Smooth muscle cell (in vitro differentiated cells): ENCODE data around the gene TMED1. TPM values are rescaled to one million over a fixed set of nuclear protein-coding genes. Genes with fewer than 3 reads are reported as not detected.
"Not testable (repeated sequence)": the region's sequence is repeated elsewhere in the genome, so short reads cannot be mapped to it uniquely, and the experiment has no call there.

Experiments used
- DNase-seq: peaks from one replicate; lab custom pipeline; 2025; ENCODE audit not compliant: unreplicated experiment; lab: John Stamatoyannopoulos, UW
- H2AFZ ChIP-seq: fragments of 200-600 bp; sonication (generic); 2 replicates; pipeline ENCODE4 v1.6.0; 2016; ENCODE audit warnings: antibody characterized with exemption, low read depth, mild to moderate bottlenecking
- H3F3A ChIP-seq: fragments of 200-600 bp; sonication (generic); 2 replicates; pipeline ENCODE4 v1.6.0; 2017; ENCODE audit warnings: antibody characterized with exemption, low read depth
- H3K27ac ChIP-seq: fragments of 200-600 bp; sonication (generic); 2 replicates; pipeline ENCODE4 v1.5.1; 2016; ENCODE audit warnings: low read depth, mild to moderate bottlenecking
- H3K27me3 ChIP-seq: fragments of 200-600 bp; sonication (generic); 2 replicates; pipeline ENCODE4 v1.6.1; 2016; ENCODE audit warnings: low read depth, mild to moderate bottlenecking
- H3K36me3 ChIP-seq: fragments of 200-600 bp; sonication (generic); 2 replicates; pipeline ENCODE4 v1.5.1; 2016; ENCODE audit warnings: low read depth
- H3K4me1 ChIP-seq: fragments of 200-600 bp; sonication (generic); 2 replicates; pipeline ENCODE4 v1.5.1; 2016; ENCODE audit warnings: low read depth
- H3K4me2 ChIP-seq: fragments of 200-600 bp; sonication (generic); 2 replicates; pipeline ENCODE4 v1.6.0; 2016; ENCODE audit warnings: mild to moderate bottlenecking
- H3K4me3 ChIP-seq: fragments of 200-600 bp; sonication (generic); 2 replicates; pipeline ENCODE4 v1.5.1; 2016; ENCODE audit warnings: mild to moderate bottlenecking
- H3K79me2 ChIP-seq: fragments of 200-600 bp; sonication (generic); 2 replicates; pipeline ENCODE4 v1.6.0; 2016; ENCODE audit warnings: low read depth, mild to moderate bottlenecking
- H3K9ac ChIP-seq: fragments of 200-600 bp; sonication (generic); 2 replicates; pipeline ENCODE4 v1.6.0; 2016; ENCODE audit warnings: low read depth
- H3K9me3 ChIP-seq: fragments of 200-600 bp; sonication (generic); replicated peaks from 2 replicates; pipeline ENCODE4 v1.5.1; 2016; ENCODE audit warnings: low read depth
- H4K20me1 ChIP-seq: fragments of 200-600 bp; sonication (generic); 2 replicates; pipeline ENCODE4 v1.6.0; 2016; ENCODE audit warnings: low read depth
- CTCF ChIP-seq: fragments of 200-600 bp; sonication (generic); IDR thresholded peaks from 2 replicates; pipeline ENCODE4 v1.5.1; 2017; ENCODE audit warnings: borderline replicate concordance, mild to moderate bottlenecking, antibody characterized with exemption; ENCODE audit not compliant: insufficient read depth, poor library complexity, severe bottlenecking
- WGBS: methylation state at CpG from one replicate; pipeline ENCODE4 v1.1.7; 2016; ENCODE audit warnings: low lambda C conversion rate; 5-methylcytosine and 5-hydroxymethylcytosine counted together
- polyA plus RNA-seq: library from polyadenylated mRNA; unstranded; fragments of >200 nt; fragmentation: Nextera tagmentation; extraction: Ambion mirVana; gene quantifications from 2 replicates; pipeline ENCODE4 v1.2.1, GENCODE V29; 2016
- total RNA-seq: library from RNA; depleted of rRNA; stranded (reverse); fragments of >200 nt; gene quantifications from 2 replicates; pipeline ENCODE4 v1.2.3, GENCODE V29; 2014

TMED1 gene
- total and polyA plus RNA-seq, 2 experiments from 2014 or later = 30.7 to 107 TPM

- peak overlapping the region; percentile 41 for H3K4me2 ChIP-seq
- H4K20me1 ChIP-seq = no peaks in the 10 kb centered on the region
- no peaks in the 10 kb centered on the region for H3K27me3 ChIP-seq
- no peak for DNase-seq
- no peak for TF ChIP-seq CTCF
- H3K9me3 ChIP-seq = no peaks in the 10 kb centered on the region
- 90% methylated on average over 6 of the region's 6 CpGs for WGBS
- H3K9ac ChIP-seq = no peak overlapping the region
- H2AFZ ChIP-seq = no peak overlapping the region
- H3K4me1 ChIP-seq = no peaks in the 10 kb centered on the region
- H3K27ac ChIP-seq = peak overlapping the region; percentile 78
- no peak overlapping the region for H3K4me3 ChIP-seq
- H3K36me3 ChIP-seq = no peaks in the 10 kb centered on the region
- no peaks in the 10 kb centered on the region for H3K79me2 ChIP-seq
- H3F3A ChIP-seq = peaks cover 12% of the 10 kb centered on the region
Measured at GRCh38 chr19:10862561-10863106, 26.6 kb upstream of the TMED1 start.

- H3K4me3 ChIP-seq = no peak overlapping the region
- H3K27ac ChIP-seq = no peak overlapping the region
- peaks cover 12% of the 10 kb centered on the region for H3F3A ChIP-seq
- no peak overlapping the region for H2AFZ ChIP-seq
- no peaks in the 10 kb centered on the region for H4K20me1 ChIP-seq
- no peaks in the 10 kb centered on the region for H3K36me3 ChIP-seq
- H3K27me3 ChIP-seq = no peaks in the 10 kb centered on the region
- no peak overlapping the region for H3K9ac ChIP-seq
- 74% methylated on average over 7 of the region's 7 CpGs for WGBS
- no peak overlapping the region for H3K4me2 ChIP-seq
- no peaks in the 10 kb centered on the region for H3K4me1 ChIP-seq
- TF ChIP-seq CTCF = peak; percentile 23
- DNase-seq = no peak
- no peaks in the 10 kb centered on the region for H3K9me3 ChIP-seq
- no peaks in the 10 kb centered on the region for H3K79me2 ChIP-seq
Measured at GRCh38 chr19:10861103-10861651, 25.2 kb upstream of the TMED1 start.

GRCh38 chr19:10858204-10858828, 22.3 kb upstream of the TMED1 start:
- Histone ChIP-seq H3K27me3 (no peaks in the 10 kb centered on the region), H4K20me1 (no peaks in the 10 kb centered on the region), H3K36me3 (no peaks in the 10 kb centered on the region), H3K79me2 (no peaks in the 10 kb centered on the region), H3K27ac (no peak overlapping the region), H3K9me3 (no peaks in the 10 kb centered on the region), H3K4me1 (no peaks in the 10 kb centered on the region), H2AFZ (no peak overlapping the region), H3K9ac (no peak overlapping the region), H3F3A (peaks cover 4% of the 10 kb centered on the region), H3K4me3 (no peak overlapping the region), H3K4me2 (no peak overlapping the region)
- TF ChIP-seq CTCF = peak; percentile 87
- WGBS = 47% methylated on average over 4 of the region's 4 CpGs
- DNase-seq = no peak

GRCh38 chr19:10856899-10857298, 20.9 kb upstream of the TMED1 start:
- H3K9me3 ChIP-seq, H3K4me1 ChIP-seq, DNase-seq, H3K79me2 ChIP-seq, H3K9ac ChIP-seq, H3K4me3 ChIP-seq, H4K20me1 ChIP-seq, H3K36me3 ChIP-seq, H3K4me2 ChIP-seq, H3K27ac ChIP-seq, H3K27me3 ChIP-seq, H3F3A ChIP-seq, H2AFZ ChIP-seq: not testable (repeated sequence)
- WGBS = 95% methylated on average over 1 of the region's 1 CpG
